ENCODE data around the gene BPIFB3. TPM values are rescaled to one million over a fixed set of nuclear protein-coding genes. Genes with fewer than 3 reads are reported as not detected.

Gene BPIFB3
- total and polyA plus RNA-seq, 9 of the 15 experiments (the other 6 are each of a cell fraction or from before 2014, with no cell fraction given), result not detected

GRCh38 chr20:33093582-33093981 lies 39.9 kb downstream of the BPIFB3 start:
- FAIRE-seq (no peak), ATAC-seq (no peak), DNase-seq (ENCODE audit: extremely low read depth in 1 of 4, low spot score in 3 of 4) (no peak)
- no peak for TF ChIP-seq ZNF124 (CRISPR knock-in tag; IDR thresholded peaks at IDR 0.05)
- no peak for TF ChIP-seq TFE3 (CRISPR knock-in tag; IDR thresholded peaks at IDR 0.05)
- no peak for TF ChIP-seq NCOR1 (IDR thresholded peaks at IDR 0.05)
- TF ChIP-seq NR2C2 (CRISPR knock-in tag; IDR thresholded peaks at IDR 0.05), result no peak
- no peak for TF ChIP-seq NR2C2 (tag; IDR thresholded peaks at IDR 0.05)
- Histone ChIP-seq H3K9me1 (ENCODE audit: control insufficient read depth, insufficient read depth, low read length) (no peaks in the 10 kb centered on the region), H3K4me1 (replicated peaks in 1 of 2; ENCODE audit: control insufficient read depth in 2 of 2, insufficient read depth in 2 of 2, low read length in 2 of 2) (no peaks in the 10 kb centered on the region), H4K20me1 (replicated peaks; ENCODE audit: control insufficient read depth, insufficient read depth, low read length) (no peaks in the 10 kb centered on the region), H3K27me3 (ENCODE audit: control insufficient read depth in 2 of 2, insufficient read depth in 2 of 2, low read length in 2 of 2) (peaks cover 2 to 19% of the 10 kb centered on the region in 2 experiments; a peak in 3 of 5 replicates), H3K27ac (ENCODE audit: extremely low read depth, low read depth, low read length) (no peak overlapping the region), H3K9me3 (replicated peaks; ENCODE audit: control insufficient read depth, insufficient read depth, low read depth, low read length) (no peaks in the 10 kb centered on the region), H3K36me3 (ENCODE audit: control insufficient read depth, insufficient read depth, low read length) (no peaks in the 10 kb centered on the region), H3K79me2 (ENCODE audit: control insufficient read depth, insufficient read depth, low read length) (no peaks in the 10 kb centered on the region), H2AFZ (ENCODE audit: low read depth, low read length) (no peak overlapping the region), H3K4me3 (no peak overlapping the region), H3K9ac (ENCODE audit: insufficient read depth in 1 of 2, low read depth in 2 of 2, low read length in 2 of 2) (no peak overlapping the region), H3K4me2 (ENCODE audit: insufficient read depth, low read length) (no peak overlapping the region)
- no CpG with 5 or more reads among the region's 1 CpG for WGBS (ENCODE audit: insufficient coverage, low coverage, missing lambda C conversion rate)
- intact Hi-C loops (cut with micrococcal nuclease) (loop anchor here (10.0 kb wide), 1 partner anchor 299 kb away; no protein-coding TSS in a partner anchor), in situ Hi-C loops (cut with MboI) (loop anchor here (10.0 kb wide), 1 partner anchor 201 kb away; no protein-coding TSS in a partner anchor)
- ChIA-PET POLR2A (interaction anchor here (0.6 to 0.7 kb wide), 2 partner anchors 8 to 119 kb away, joined by 3 to 4 read pairs; no protein-coding TSS in a partner anchor), CTCF (ENCODE audit: low intra/inter-chr PET ratio) (no interaction called here)
- no TSS peak for BruUV-seq (replicated peaks)
